H1 (cell line): Measurements from ENCODE around the gene AKAP9. TPM values are rescaled to one million over a fixed set of nuclear protein-coding genes. Genes with fewer than 3 reads are reported as not detected.

Source experiments
- CTCF ChIA-PET: fragments of 300-600 bp; sonication (Branson Sonifier 250); formaldehyde crosslinking; loops from one replicate; lab custom pipeline; 2021; ENCODE audit not compliant: partially characterized antibody; lab: Charles Lee
- POLR2A ChIA-PET: fragments of 300-600 bp; sonication (Branson Sonifier 250); formaldehyde crosslinking; loops from one replicate; lab custom pipeline; 2021; ENCODE audit warnings: inconsistent platforms; ENCODE audit not compliant: partially characterized antibody; lab: Charles Lee
- DNase-seq, 2 experiments: peaks; one replicate each; pipeline versions ENCODE4 v3.0.0 to v3.0.0-alpha.2; 2010 to 2022; ENCODE audit warnings: low spot score in 2 of 2, low read depth in 1 of 2, mixed read lengths in 1 of 2
- FAIRE-seq: peaks from 2 replicates; lab custom pipeline; 2011; peaks lifted over from hg19 to GRCh38; lab: Jason Lieb, UNC
- H2AFZ ChIP-seq: 2 replicates; pipeline ENCODE4 v1.8.1; 2012; ENCODE audit warnings: low read length, inconsistent platforms
- H2AK5ac ChIP-seq: 2 replicates; pipeline ENCODE4 v1.6.1; 2013; ENCODE audit warnings: low read depth, low read length
- H2BK120ac ChIP-seq: replicated peaks from 2 replicates; pipeline ENCODE3; 2013; ENCODE audit warnings: low read depth, low read length, inconsistent platforms
- H2BK12ac ChIP-seq: 2 replicates; pipeline ENCODE4 v1.6.1; 2013; ENCODE audit warnings: low read depth, low read length
- H2BK15ac ChIP-seq: 2 replicates; pipeline ENCODE4 v1.6.1; 2013; ENCODE audit warnings: low read length
- H2BK20ac ChIP-seq: 2 replicates; pipeline ENCODE4 v1.6.1; 2013; ENCODE audit warnings: low read length
- H2BK5ac ChIP-seq: 2 replicates; pipeline ENCODE4 v1.6.1; 2013; ENCODE audit warnings: low read depth, low read length
- H3K14ac ChIP-seq: 2 replicates; pipeline ENCODE4 v1.6.1; 2013; ENCODE audit warnings: inconsistent platforms; ENCODE audit not compliant: insufficient read length
- H3K18ac ChIP-seq: 2 replicates; pipeline ENCODE4 v1.6.1; 2013; ENCODE audit warnings: low read length; ENCODE audit errors: extremely low read depth
- H3K23ac ChIP-seq: 2 replicates; pipeline ENCODE4 v1.6.1; 2013; ENCODE audit warnings: inconsistent platforms; ENCODE audit not compliant: insufficient read length
- H3K23me2 ChIP-seq: 2 replicates; pipeline ENCODE4 v1.6.1; 2013; ENCODE audit warnings: low read depth, low read length
- H3K27ac ChIP-seq: 2 replicates; pipeline ENCODE4 v1.6.1; 2011; ENCODE audit warnings: low read depth, low read length, inconsistent platforms
- H3K27me3 ChIP-seq, 4 experiments: replicated peaks in 1 of 4; 1 replicate in 1 of 4; 2 replicates in 3 of 4; pipeline versions ENCODE4 v1.6.1 to v1.8.1; 2011 to 2013; ENCODE audit warnings: low read length in 3 of 4, mild to moderate bottlenecking in 3 of 4, inconsistent platforms in 2 of 4, mixed read lengths in 2 of 4, moderate library complexity in 1 of 4; ENCODE audit not compliant: control insufficient read depth in 3 of 4, insufficient read depth in 3 of 4; ENCODE audit errors: extremely low read depth in 1 of 4
- H3K36me3 ChIP-seq, 4 experiments: 2 replicates each; pipeline versions ENCODE4 v1.6.1 to v1.8.1; 2011 to 2013; ENCODE audit warnings: mild to moderate bottlenecking in 4 of 4, low read length in 3 of 4, moderate library complexity in 2 of 4, control low read depth in 1 of 4, inconsistent platforms in 1 of 4; ENCODE audit not compliant: insufficient read depth in 4 of 4, control insufficient read depth in 2 of 4
- H3K4ac ChIP-seq: replicated peaks from 2 replicates; pipeline ENCODE3; 2013; ENCODE audit warnings: low read length, low read depth, mixed read lengths, inconsistent platforms; ENCODE audit not compliant: insufficient read length
- H3K4me1 ChIP-seq, 4 experiments: replicated peaks in 1 of 4; 1 replicate in 1 of 4; 2 replicates in 3 of 4; pipeline versions ENCODE4 v1.6.1 to v1.8.1; 2011 to 2013; ENCODE audit warnings: low read length in 3 of 4, inconsistent platforms in 2 of 4, mixed read lengths in 1 of 4; ENCODE audit not compliant: insufficient read depth in 4 of 4, control insufficient read depth in 3 of 4
- H3K4me2 ChIP-seq, 2 experiments: 2 replicates each; pipeline versions ENCODE4 v1.6.1 to v1.8.1; 2011 to 2013; ENCODE audit warnings: low read depth in 2 of 2, low read length in 2 of 2, control low read depth in 1 of 2, inconsistent platforms in 1 of 2, mild to moderate bottlenecking in 1 of 2; ENCODE audit not compliant: insufficient read depth in 1 of 2
- H3K4me3 ChIP-seq, 4 experiments: fragments of 200-600, 300-600 bp in 1 of 4; sonication (generic), shearing (Covaris generic), sonication (Bioruptor Twin) in 1 of 4; 2 replicates each; pipeline versions ENCODE4 v1.5.1 to v1.8.1; 2011 to 2016; ENCODE audit warnings: low read length in 4 of 4, low read depth in 3 of 4, control low read depth in 2 of 4, inconsistent platforms in 2 of 4, mild to moderate bottlenecking in 2 of 4, mixed read lengths in 1 of 4, moderate library complexity in 1 of 4; ENCODE audit not compliant: insufficient read depth in 2 of 4; ENCODE audit errors: extremely low read depth in 1 of 4
- H3K56ac ChIP-seq: replicated peaks from 2 replicates; pipeline ENCODE3; 2013; ENCODE audit warnings: low read depth, mild to moderate bottlenecking, mixed read lengths, low read length, inconsistent platforms; ENCODE audit not compliant: insufficient read length
- H3K79me1 ChIP-seq: 2 replicates; pipeline ENCODE4 v1.6.1; 2013; ENCODE audit warnings: low read depth, low read length, control low read depth
- H3K79me2 ChIP-seq, 2 experiments: 2 replicates each; pipeline versions ENCODE4 v1.6.1 to v1.8.1; 2012 to 2013; ENCODE audit warnings: low read length in 2 of 2, mild to moderate bottlenecking in 2 of 2, inconsistent platforms in 1 of 2; ENCODE audit not compliant: insufficient read depth in 2 of 2, control insufficient read depth in 1 of 2
- H3K9ac ChIP-seq, 4 experiments: replicated peaks in 1 of 4; 1 replicate in 1 of 4; 2 replicates in 3 of 4; pipeline versions ENCODE4 v1.6.1 to v1.8.1; 2011 to 2013; ENCODE audit warnings: low read depth in 3 of 4, low read length in 3 of 4, control low read depth in 2 of 4, mild to moderate bottlenecking in 2 of 4, moderate library complexity in 2 of 4, inconsistent platforms in 1 of 4; ENCODE audit errors: extremely low read depth in 1 of 4
- H3K9me3 ChIP-seq, 2 experiments: 2 replicates each; pipeline versions ENCODE4 v1.6.1 to v1.8.1; 2012 to 2013; ENCODE audit warnings: mild to moderate bottlenecking in 2 of 2, moderate library complexity in 2 of 2, control low read depth in 1 of 2, inconsistent platforms in 1 of 2, low read depth in 1 of 2, low read length in 1 of 2, mixed read lengths in 1 of 2; ENCODE audit not compliant: insufficient read depth in 2 of 2
- H4K20me1 ChIP-seq, 2 experiments: replicated peaks in 1 of 2; 2 replicates each; pipeline versions ENCODE3 to v1.8.1; 2011 to 2013; ENCODE audit warnings: inconsistent platforms in 2 of 2, low read length in 2 of 2, mild to moderate bottlenecking in 1 of 2; ENCODE audit not compliant: insufficient read depth in 2 of 2, control insufficient read depth in 1 of 2
- H4K5ac ChIP-seq: 2 replicates; pipeline ENCODE4 v1.6.1; 2013; ENCODE audit warnings: low read length, low read depth, mixed read lengths, inconsistent platforms; ENCODE audit not compliant: insufficient read length
- H4K8ac ChIP-seq: 2 replicates; pipeline ENCODE4 v1.8.0; 2013; ENCODE audit warnings: mild to moderate bottlenecking, moderate library complexity, low read length, inconsistent platforms; ENCODE audit not compliant: insufficient read depth; ENCODE audit errors: extremely low read depth
- H4K91ac ChIP-seq: replicated peaks from 2 replicates; pipeline ENCODE3; 2013; ENCODE audit warnings: low read length, mixed read lengths, inconsistent platforms; ENCODE audit not compliant: insufficient read length
- WGBS, 2 experiments: shearing (Covaris generic) in 1 of 2; methylation state at CpG; one replicate each; pipeline versions ENCODE4 v1.1.6 to v1.1.7; 2013 to 2015; ENCODE audit warnings: low lambda C conversion rate in 2 of 2, mixed read lengths in 2 of 2, inconsistent platforms in 1 of 2, low coverage in 1 of 2, missing lambda C conversion rate in 1 of 2; ENCODE audit not compliant: insufficient replicate concordance in 2 of 2, insufficient coverage in 1 of 2, insufficient read length in 1 of 2; ENCODE audit errors: extremely low coverage in 1 of 2, missing lambda C conversion rate in 1 of 2; 5-methylcytosine and 5-hydroxymethylcytosine counted together
- polyA plus RNA-seq, 7 experiments: library from polyadenylated mRNA; depleted of rRNA in 3 of 7; stranded (reverse) in 5 of 7; unstranded in 2 of 7; fragments of >200 nt in 5 of 7; fragments of 200-250 nt in 2 of 7; gene quantifications; 1 replicate in 5 of 7; 2 replicates in 1 of 7; 4 replicates in 1 of 7; pipeline versions ENCODE4 v1.2.1 to v1.2.3, GENCODE V29; 2011 to 2013; ENCODE audit warnings: missing spikeins in 2 of 7, mixed read lengths in 2 of 7
- total RNA-seq: library from RNA; stranded (reverse); fragmentation: NEBNext Ultra II Directional; extraction: Animal tissue kit (Norgen Biotek cat#: 25700); gene quantifications from 2 replicates; pipeline ENCODE4 v1.2.1, GENCODE V29; 2021

The AKAP9 gene
- total and polyA plus RNA-seq, 2 of the 8 experiments (the other 6 are each of a cell fraction or from before 2014, with no cell fraction given), result 6.2 to 26.3 TPM

DNA sequence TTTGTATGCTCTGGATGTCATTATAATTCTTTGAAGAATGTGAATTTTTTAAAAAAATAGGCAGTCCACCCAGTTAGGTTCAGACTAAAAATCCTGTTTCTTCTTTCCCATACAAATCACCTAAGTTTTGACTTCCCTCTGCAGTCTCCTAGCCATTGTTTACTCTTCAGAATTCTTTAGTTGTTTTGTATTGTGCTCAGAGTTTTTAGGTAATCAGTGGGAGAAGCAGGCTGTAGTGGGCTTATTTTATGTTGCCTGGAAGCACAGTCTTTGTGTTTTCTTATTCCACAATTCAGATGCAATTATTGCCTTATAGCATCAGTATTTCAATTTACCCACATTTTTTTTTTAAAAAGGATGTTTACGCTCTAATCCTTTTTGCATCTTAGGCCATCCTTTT, 94.9 kb downstream of the AKAP9 start:
- no peak overlapping the region for H2BK20ac ChIP-seq
- ChIA-PET POLR2A (no interaction called here), CTCF (no interaction called here)
- 87% methylated on average over 1 of the region's 1 CpG; no CpG with 5 or more reads in 1 of the 2 experiments for WGBS, 2 experiments
- no peaks in the 10 kb centered on the region for H3K4me1 ChIP-seq
- H3K9ac ChIP-seq, result no peak overlapping the region
- no peak overlapping the region for H4K5ac ChIP-seq
- no peak overlapping the region for H3K4ac ChIP-seq
- no peak for FAIRE-seq
- H3K56ac ChIP-seq, result no peak overlapping the region
- H3K27ac ChIP-seq, result no peak overlapping the region
- no peaks in the 10 kb centered on the region for H3K23me2 ChIP-seq
- no peak overlapping the region for H4K91ac ChIP-seq
- no peaks in the 10 kb centered on the region for H3K27me3 ChIP-seq
- H2AFZ ChIP-seq, result no peak overlapping the region
- no peak overlapping the region for H2AK5ac ChIP-seq
- no peak overlapping the region for H3K4me2 ChIP-seq
- H3K23ac ChIP-seq, result no peak overlapping the region
- DNase-seq, result no peak
- no peak overlapping the region for H3K14ac ChIP-seq
- peaks cover 0 to under 1% (median under 1%) of the 10 kb centered on the region in 4 experiments; a peak in 4 of 8 replicates for H3K36me3 ChIP-seq
- no peak overlapping the region for H2BK5ac ChIP-seq
- H2BK12ac ChIP-seq, result no peak overlapping the region
- no peaks in the 10 kb centered on the region for H3K9me3 ChIP-seq
- H3K18ac ChIP-seq, result no peak overlapping the region
- no peak overlapping the region for H2BK120ac ChIP-seq
- no peak overlapping the region for H2BK15ac ChIP-seq
- H3K4me3 ChIP-seq, result no peak overlapping the region
- H3K79me2 ChIP-seq, result no peaks in the 10 kb centered on the region
- H4K20me1 ChIP-seq, result no peaks in the 10 kb centered on the region
- H3K79me1 ChIP-seq, result no peaks in the 10 kb centered on the region
- H4K8ac ChIP-seq, result no peak overlapping the region
